DND-41 (cell line): Measurements from ENCODE around the gene GSN.

Experiments
- ATAC-seq: fragments of 200-7000 bp; cut with Tn5 transposase; 3 replicates; pipeline ENCODE4 v1.9.1; 2021; ENCODE audit warnings: low read depth; ENCODE audit not compliant: insufficient read depth
- DNase-seq: peaks from one replicate; pipeline ENCODE4 v3.0.0-alpha.2; 2020
- H2AFZ ChIP-seq: 2 replicates; pipeline ENCODE4 v1.6.0; 2012; ENCODE audit warnings: low read depth, low read length
- H3K27ac ChIP-seq: 2 replicates; pipeline ENCODE4 v1.5.1; 2012; ENCODE audit warnings: low read length, inconsistent platforms
- H3K27me3 ChIP-seq: fragments of 200-600 bp; sonication (generic); 2 replicates; pipeline ENCODE4 v1.6.0; 2012; ENCODE audit warnings: low read length, mild to moderate bottlenecking, inconsistent platforms; ENCODE audit not compliant: insufficient read depth, poor library complexity
- H3K36me3 ChIP-seq: 2 replicates; pipeline ENCODE4 v1.5.1; 2012; ENCODE audit warnings: low read length, inconsistent platforms; ENCODE audit not compliant: insufficient read depth
- H3K4me1 ChIP-seq: 2 replicates; pipeline ENCODE4 v1.5.1; 2012; ENCODE audit warnings: mild to moderate bottlenecking, low read length; ENCODE audit not compliant: insufficient read depth
- H3K4me2 ChIP-seq: 2 replicates; pipeline ENCODE4 v1.6.0; 2012; ENCODE audit warnings: mild to moderate bottlenecking, moderate library complexity, low read length, inconsistent platforms; ENCODE audit not compliant: insufficient read depth
- H3K4me3 ChIP-seq, 2 experiments: fragments of 200-600 bp in 1 of 2; shearing (Covaris generic) in 1 of 2; 2 replicates each; pipeline ENCODE4 v1.5.1; 2012 to 2016; ENCODE audit warnings: inconsistent platforms in 2 of 2, low read length in 2 of 2, mild to moderate bottlenecking in 2 of 2, low read depth in 1 of 2, moderate library complexity in 1 of 2
- H3K79me2 ChIP-seq: 2 replicates; pipeline ENCODE4 v1.6.0; 2012; ENCODE audit warnings: low read length, inconsistent platforms; ENCODE audit not compliant: insufficient read depth
- H3K9ac ChIP-seq: 2 replicates; pipeline ENCODE4 v1.6.0; 2012; ENCODE audit warnings: low read depth, mild to moderate bottlenecking, inconsistent platforms, low read length, moderate library complexity
- H3K9me3 ChIP-seq: 2 replicates; pipeline ENCODE4 v1.5.1; 2012; ENCODE audit warnings: low read length, moderate library complexity, mild to moderate bottlenecking, inconsistent platforms; ENCODE audit not compliant: insufficient read depth, severe bottlenecking
- H4K20me1 ChIP-seq: 2 replicates; pipeline ENCODE4 v1.6.0; 2012; ENCODE audit warnings: low read length; ENCODE audit not compliant: insufficient read depth
- CTCF ChIP-seq: IDR thresholded peaks from 2 replicates; pipeline ENCODE4 v1.5.1; 2012; ENCODE audit warnings: borderline replicate concordance, low read length, moderate library complexity, mild to moderate bottlenecking; ENCODE audit not compliant: poor library complexity, severe bottlenecking; ENCODE audit errors: extremely low read depth
- EZH2 ChIP-seq: IDR thresholded peaks from 3 replicates; pipeline ENCODE4 v1.6.1; 2012; ENCODE audit warnings: borderline replicate concordance, low read depth, mild to moderate bottlenecking, moderate library complexity, low read length, inconsistent platforms; ENCODE audit not compliant: severe bottlenecking

The GSN gene

DNA sequence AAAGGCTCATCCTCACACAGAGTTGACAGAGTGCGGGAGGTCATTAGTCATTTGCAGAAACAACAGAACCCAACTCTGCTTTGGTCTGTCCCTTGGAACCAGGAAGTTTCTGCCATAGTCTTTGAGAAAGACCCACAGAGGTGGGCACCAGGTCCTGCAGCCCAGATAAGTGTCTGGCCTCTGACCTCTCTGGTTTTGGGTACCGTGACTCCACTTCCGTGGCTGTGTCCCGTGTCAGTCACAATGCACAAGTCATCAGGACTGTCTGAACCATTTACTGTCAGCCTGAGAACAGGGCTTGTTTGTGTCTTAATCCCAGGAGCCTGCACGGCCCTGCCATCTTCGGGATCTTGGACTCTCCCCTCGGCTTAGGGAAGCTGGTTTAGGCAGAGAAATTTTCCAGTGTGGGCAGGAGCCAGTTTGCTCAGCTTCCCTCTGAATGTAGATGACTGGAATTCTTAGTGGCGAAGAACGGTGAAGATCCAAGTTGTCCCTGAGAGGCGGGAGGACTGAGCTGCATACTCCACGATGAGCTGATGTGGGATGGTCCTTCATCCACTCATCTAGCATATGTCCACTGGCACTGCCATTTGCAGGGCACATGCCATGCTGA lies 11.9 kb downstream of the GSN start:
- no peak overlapping the region for H3K9ac ChIP-seq
- no peaks in the 10 kb centered on the region for H3K36me3 ChIP-seq
- H3K79me2 ChIP-seq: no peaks in the 10 kb centered on the region
- H3K4me1 ChIP-seq: no peaks in the 10 kb centered on the region
- DNase-seq (no peak), ATAC-seq (no peak)
- no peak for TF ChIP-seq CTCF
- TF ChIP-seq EZH2: no peak
- no peaks in the 10 kb centered on the region for H3K9me3 ChIP-seq
- H2AFZ ChIP-seq: no peak overlapping the region
- no peak overlapping the region for H3K4me3 ChIP-seq
- peaks cover 2% of the 10 kb centered on the region for H3K27me3 ChIP-seq
- no peak overlapping the region for H3K27ac ChIP-seq
- H3K4me2 ChIP-seq: no peak overlapping the region
- no peaks in the 10 kb centered on the region for H4K20me1 ChIP-seq

GRCh38 chr9:121280715-121281613 lies 13.0 kb downstream of the GSN start:
- Histone ChIP-seq H3K79me2 (no peaks in the 10 kb centered on the region), H3K27me3 (peaks cover 2% of the 10 kb centered on the region), H3K36me3 (no peaks in the 10 kb centered on the region), H2AFZ (no peak overlapping the region), H4K20me1 (no peaks in the 10 kb centered on the region), H3K4me3 (no peak overlapping the region), H3K4me1 (no peaks in the 10 kb centered on the region), H3K9ac (no peak overlapping the region), H3K4me2 (no peak overlapping the region), H3K27ac (no peak overlapping the region), H3K9me3 (no peaks in the 10 kb centered on the region)
- DNase-seq (no peak), ATAC-seq (no peak)
- TF ChIP-seq CTCF: no peak
- no peak for TF ChIP-seq EZH2

GRCh38 chr9:121281614-121282276 lies 13.8 kb downstream of the GSN start:
- Histone ChIP-seq H3K27me3 (peaks cover 2% of the 10 kb centered on the region), H2AFZ (no peak overlapping the region), H3K79me2 (no peaks in the 10 kb centered on the region), H3K36me3 (no peaks in the 10 kb centered on the region), H3K4me2 (no peak overlapping the region), H3K9me3 (no peaks in the 10 kb centered on the region), H4K20me1 (no peaks in the 10 kb centered on the region), H3K9ac (no peak overlapping the region), H3K4me3 (no peak overlapping the region), H3K27ac (no peak overlapping the region), H3K4me1 (no peaks in the 10 kb centered on the region)
- TF ChIP-seq EZH2 (no peak), CTCF (no peak)
- ATAC-seq (no peak), DNase-seq (no peak)
